Epithelial cell of esophagus (primary cell): ENCODE measurements around the gene ARMC6.
"Not testable (repeated sequence)": the region's sequence is repeated elsewhere in the genome, so short reads cannot be mapped to it uniquely, and the experiment has no call there.

Experiments used
- DNase-seq: peaks from one replicate; pipeline ENCODE4 v3.0.0; 2010; ENCODE audit warnings: low read depth
- H3K4me3 ChIP-seq: 2 replicates; pipeline ENCODE4 v1.5.1; 2011; ENCODE audit warnings: mild to moderate bottlenecking, low read length, control low read depth
- TF ChIP-seq, protein P1 (sequence below): IDR thresholded peaks from 2 replicates; pipeline ENCODE4 v1.5.1; 2011; ENCODE audit warnings: low read depth, mild to moderate bottlenecking, low read length, control low read depth, inconsistent platforms; ENCODE audit not compliant: insufficient read depth; ENCODE audit errors: missing control alignments

The ARMC6 gene

DNA sequence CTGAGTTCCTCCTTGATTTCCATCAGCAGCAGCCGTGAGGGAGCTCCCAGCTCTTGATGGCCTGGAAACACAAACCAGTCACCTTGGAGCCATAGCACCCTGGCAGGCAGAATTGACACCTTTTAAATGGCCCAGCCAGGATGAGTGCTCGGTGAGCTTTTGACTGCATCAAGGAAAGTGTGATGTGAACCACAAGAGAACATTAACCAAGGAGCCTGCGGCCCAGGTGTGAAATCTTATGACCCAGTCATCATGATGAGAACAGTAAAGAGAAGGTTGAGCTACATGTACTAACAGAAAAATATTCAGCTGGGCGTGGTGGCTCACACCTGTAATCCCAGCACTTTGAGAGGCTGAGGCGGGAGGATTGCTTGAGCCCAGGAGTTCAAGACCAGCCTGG, 22.9 kb upstream of the ARMC6 start:
- TF ChIP-seq, protein P1, sequence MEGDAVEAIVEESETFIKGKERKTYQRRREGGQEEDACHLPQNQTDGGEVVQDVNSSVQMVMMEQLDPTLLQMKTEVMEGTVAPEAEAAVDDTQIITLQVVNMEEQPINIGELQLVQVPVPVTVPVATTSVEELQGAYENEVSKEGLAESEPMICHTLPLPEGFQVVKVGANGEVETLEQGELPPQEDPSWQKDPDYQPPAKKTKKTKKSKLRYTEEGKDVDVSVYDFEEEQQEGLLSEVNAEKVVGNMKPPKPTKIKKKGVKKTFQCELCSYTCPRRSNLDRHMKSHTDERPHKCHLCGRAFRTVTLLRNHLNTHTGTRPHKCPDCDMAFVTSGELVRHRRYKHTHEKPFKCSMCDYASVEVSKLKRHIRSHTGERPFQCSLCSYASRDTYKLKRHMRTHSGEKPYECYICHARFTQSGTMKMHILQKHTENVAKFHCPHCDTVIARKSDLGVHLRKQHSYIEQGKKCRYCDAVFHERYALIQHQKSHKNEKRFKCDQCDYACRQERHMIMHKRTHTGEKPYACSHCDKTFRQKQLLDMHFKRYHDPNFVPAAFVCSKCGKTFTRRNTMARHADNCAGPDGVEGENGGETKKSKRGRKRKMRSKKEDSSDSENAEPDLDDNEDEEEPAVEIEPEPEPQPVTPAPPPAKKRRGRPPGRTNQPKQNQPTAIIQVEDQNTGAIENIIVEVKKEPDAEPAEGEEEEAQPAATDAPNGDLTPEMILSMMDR = no peak
- DNase-seq = no peak
- no peak overlapping the region for H3K4me3 ChIP-seq

DNA sequence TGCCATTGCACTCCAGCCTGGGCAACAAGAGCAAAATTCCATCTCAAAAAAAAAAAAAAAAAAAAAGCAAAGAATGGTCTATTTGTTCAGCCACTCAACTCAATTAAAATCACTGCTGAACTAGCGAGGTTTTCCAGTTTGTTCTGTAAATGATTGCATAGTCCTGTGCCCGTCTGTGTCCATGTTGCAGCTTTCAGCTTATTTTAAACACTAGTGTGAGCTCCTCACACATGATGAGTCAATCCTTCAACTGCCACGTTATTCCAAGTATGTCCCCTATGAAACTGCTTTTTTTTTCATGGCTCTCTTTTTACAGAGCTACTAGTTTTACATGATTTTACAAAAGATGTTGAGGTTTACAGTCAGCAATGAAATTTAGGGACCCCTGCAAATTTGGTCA, 12.3 kb upstream of the ARMC6 start:
- TF ChIP-seq, protein P1 = no peak
- no peak overlapping the region for H3K4me3 ChIP-seq
- DNase-seq = peak; percentile 13

DNA sequence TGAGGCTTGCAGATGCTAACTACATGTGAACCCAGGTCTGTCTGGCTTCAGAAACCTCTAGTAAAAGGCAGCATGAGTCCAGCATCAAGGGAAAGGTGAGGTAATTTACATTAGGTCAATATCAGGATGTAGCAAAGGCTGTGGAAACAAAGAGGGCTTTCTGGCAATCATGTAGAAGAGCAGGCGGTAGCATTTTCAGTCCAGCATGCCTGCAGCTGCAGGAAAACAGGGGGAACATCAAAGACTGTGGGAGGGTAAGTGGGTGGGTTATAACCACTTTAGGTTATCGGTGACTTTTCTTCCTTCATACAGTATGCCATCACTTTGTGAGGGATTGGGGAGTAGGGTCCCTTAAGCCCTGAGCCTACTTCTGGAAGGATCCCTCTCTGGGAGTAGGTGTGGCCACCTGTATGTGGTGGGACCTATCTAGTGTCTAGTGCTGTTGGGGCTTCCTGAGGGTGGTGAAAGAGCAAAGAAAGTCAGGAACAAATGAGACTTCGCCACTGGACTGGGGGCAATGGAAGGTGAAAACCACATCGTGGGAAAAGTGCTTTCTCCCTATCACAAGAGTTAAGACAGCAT, 10.9 kb upstream of the ARMC6 start:
- DNase-seq = no peak
- TF ChIP-seq, protein P1 = no peak
- H3K4me3 ChIP-seq = no peak overlapping the region

DNA sequence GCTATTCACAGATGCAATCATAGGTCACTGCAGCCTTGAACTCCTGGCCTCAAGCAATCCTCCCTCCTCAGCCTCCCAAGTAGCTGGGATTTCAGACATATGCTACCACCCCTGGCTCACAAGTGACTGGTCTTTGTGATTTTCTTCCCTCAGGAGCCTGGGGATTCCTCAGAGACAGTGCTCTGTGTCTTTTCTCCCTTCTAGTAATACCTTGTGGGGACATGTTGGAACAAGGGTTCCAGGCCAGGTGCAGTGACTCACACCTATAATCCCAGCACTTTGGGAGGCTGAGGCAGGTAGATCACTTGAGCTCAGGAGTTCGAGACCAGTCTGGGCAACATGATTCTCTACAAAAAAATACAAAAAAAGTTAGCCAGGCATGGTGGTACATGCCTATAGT, 10.0 kb upstream of the ARMC6 start:
- not testable (repeated sequence) for H3K4me3 ChIP-seq
- peak; percentile 75 for DNase-seq

DNA sequence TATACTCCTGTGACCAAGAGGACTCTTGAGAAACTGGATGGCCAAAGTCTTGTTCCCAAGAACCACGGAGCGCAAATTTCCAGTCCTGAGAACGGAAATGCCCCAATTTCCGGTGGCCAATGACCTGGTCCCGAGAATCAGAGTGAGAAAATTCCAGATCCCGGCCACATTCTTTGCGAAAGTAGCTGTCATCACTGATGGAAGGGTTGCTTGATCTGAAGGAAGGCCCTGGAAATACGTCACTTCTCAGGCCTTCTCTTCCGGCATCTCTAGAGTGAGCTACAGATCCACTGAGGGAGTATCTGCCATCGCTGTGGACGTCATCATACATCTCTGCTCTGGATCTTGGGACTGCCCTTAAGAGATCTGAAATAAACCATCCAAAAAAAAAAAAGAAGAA, 7.5 kb upstream of the ARMC6 start:
- TF ChIP-seq, protein P1 = no peak
- DNase-seq = no peak
- H3K4me3 ChIP-seq = no peak overlapping the region

DNA sequence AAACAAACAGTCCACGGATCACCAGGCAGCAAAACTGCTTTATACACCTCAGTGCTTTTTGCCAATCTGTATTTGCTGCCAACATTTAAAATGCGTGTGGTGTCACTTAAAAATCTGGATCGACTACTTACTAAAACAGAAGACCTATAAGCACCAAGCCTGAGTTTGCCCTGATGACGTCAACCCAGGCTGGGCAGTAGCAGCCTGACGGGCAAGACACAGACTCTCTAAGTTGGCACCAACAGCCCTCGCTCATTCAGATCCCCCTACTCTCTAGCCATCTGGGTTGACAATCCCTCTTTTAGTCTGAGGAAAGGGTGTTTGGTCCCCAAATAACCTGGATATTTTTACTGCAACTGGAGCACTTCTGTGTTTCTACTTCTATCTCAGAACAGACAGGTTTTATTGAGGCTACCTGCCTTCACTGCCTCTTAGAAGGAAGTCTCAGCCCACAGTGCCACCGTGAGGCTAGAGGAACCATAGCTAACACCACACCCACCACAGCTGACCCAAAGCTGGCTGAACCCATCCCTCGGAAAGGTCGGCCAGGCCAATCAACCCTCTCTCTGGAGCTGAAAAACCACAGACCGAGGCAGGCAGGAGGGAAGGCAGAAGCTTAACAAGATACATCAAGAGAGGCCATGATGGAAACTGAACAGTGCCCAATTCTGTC, 7.0 kb upstream of the ARMC6 start:
- TF ChIP-seq, protein P1 = peak; percentile 45
- peak; percentile 36 for DNase-seq
- no peak overlapping the region for H3K4me3 ChIP-seq

DNA sequence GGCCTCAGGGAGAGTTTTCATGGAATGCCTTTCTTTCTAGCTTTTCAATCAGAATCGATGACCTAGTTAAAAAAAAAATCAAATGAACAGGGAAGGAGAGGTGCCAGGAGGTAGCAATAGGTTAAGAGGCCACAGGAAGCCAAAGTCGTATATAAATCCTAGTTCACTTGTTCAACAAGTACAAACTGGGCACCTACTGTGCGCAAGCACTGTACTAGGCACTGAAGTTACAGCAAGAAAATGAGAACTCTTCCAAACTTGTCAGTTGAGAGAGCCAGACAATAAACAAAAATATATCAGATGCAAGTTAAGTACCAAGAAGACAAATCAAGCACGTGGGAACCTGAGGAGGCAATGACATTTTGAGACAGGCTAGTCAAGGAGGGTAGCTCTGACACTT, 6.2 kb upstream of the ARMC6 start:
- TF ChIP-seq, protein P1 = no peak
- no peak for DNase-seq
- no peak overlapping the region for H3K4me3 ChIP-seq
